ENCODE measurements around the gene CDYL2. TPM values are rescaled to one million over a fixed set of nuclear protein-coding genes. Genes with fewer than 3 reads are reported as not detected.

Gene CDYL2
- total RNA-seq, 1 experiment from 2014 or later: 8.2 TPM

- TF ChIP-seq AR (CRISPR knock-in tag; IDR thresholded peaks at IDR 0.05): no peak
- TF ChIP-seq ATF2 (CRISPR knock-in tag; IDR thresholded peaks at IDR 0.05; ENCODE audit: borderline replicate concordance, low read depth): no peak
- TF ChIP-seq HMGA2 (CRISPR knock-in tag; IDR thresholded peaks at IDR 0.05): no peak
- no peak for TF ChIP-seq EMX1 (CRISPR knock-in tag; IDR thresholded peaks at IDR 0.05)
Observed at GRCh38 chr16:80806289-80806688, 1.9 kb upstream of the CDYL2 start (continued).

- H3K4me1 Mint-ChIP-seq: no peaks in the 10 kb centered on the region
- H3K27ac Mint-ChIP-seq: no peak overlapping the region
- peaks cover 46% of the 10 kb centered on the region for H3K27me3 Mint-ChIP-seq (ENCODE audit: low read depth)
- DNase-seq (ENCODE audit: low spot score) (peak; percentile 29), ATAC-seq (peak; percentile 31)
- peak overlapping the region; percentile 89 for H3K4me3 Mint-ChIP-seq
- POLR2A ChIA-PET: no interaction called here
- TF ChIP-seq FOXP1 (CRISPR knock-in tag; IDR thresholded peaks at IDR 0.05; ENCODE audit: borderline replicate concordance): 0 out of 2 replicates have a peak, but pooled peaks have one; percentile 26
- 0 out of 2 replicates have a peak, but pooled peaks have one; percentile 4 for TF ChIP-seq HMGXB4 (CRISPR knock-in tag; IDR thresholded peaks at IDR 0.05)
- TF ChIP-seq NR1H2 (CRISPR knock-in tag; IDR thresholded peaks at IDR 0.05): no peak
- H3K9me3 Mint-ChIP-seq: 0 out of 2 replicates have a peak, but pooled peaks cover 7% of the 10 kb centered on the region
- CTCF ChIA-PET: no interaction called here
- H3K36me3 Mint-ChIP-seq: no peaks in the 10 kb centered on the region
Observed at GRCh38 chr16:80804056-80804525, 307 bp downstream of the CDYL2 start.

- peak; percentile 61 for DNase-seq (ENCODE audit: low spot score)
- ChIA-PET CTCF (interaction anchor here (0.6 kb wide), 1 partner anchor 34 kb away, joined by 4 read pairs; no protein-coding TSS in a partner anchor), POLR2A (no interaction called here)
- peak; percentile 67 for ATAC-seq
- no peak overlapping the region for H3K27ac Mint-ChIP-seq
- TF ChIP-seq HMGXB4 (CRISPR knock-in tag; IDR thresholded peaks at IDR 0.05): 0 out of 2 replicates have a peak, but pooled peaks have one; percentile 19
- no peak for TF ChIP-seq ATF6 (CRISPR knock-in tag; IDR thresholded peaks at IDR 0.05)
- TF ChIP-seq PREB (CRISPR knock-in tag; IDR thresholded peaks at IDR 0.05; ENCODE audit: borderline replicate concordance): no peak
- peak; percentile 88 for TF ChIP-seq CTCF (IDR thresholded peaks at IDR 0.05)
- no peak for TF ChIP-seq E2F1 (CRISPR knock-in tag; IDR thresholded peaks at IDR 0.05)
- no peak for TF ChIP-seq ZNF396 (CRISPR knock-in tag; IDR thresholded peaks at IDR 0.05; ENCODE audit: borderline replicate concordance)
- no peak for TF ChIP-seq KAT7 (CRISPR knock-in tag; IDR thresholded peaks at IDR 0.05; ENCODE audit: borderline replicate concordance)
- 0 out of 2 replicates have a peak, but pooled peaks cover 7% of the 10 kb centered on the region for H3K9me3 Mint-ChIP-seq
- H3K4me3 Mint-ChIP-seq: peak overlapping the region; percentile 75
- no peaks in the 10 kb centered on the region for H3K4me1 Mint-ChIP-seq
- peaks cover 46% of the 10 kb centered on the region for H3K27me3 Mint-ChIP-seq (ENCODE audit: low read depth)
- no peaks in the 10 kb centered on the region for H3K36me3 Mint-ChIP-seq
Observed at GRCh38 chr16:80803339-80804055, 901 bp downstream of the CDYL2 start.
